HG03064 (cell line): Measurements from ENCODE around the gene NBEAL2.

ENCODE experiments used
- ATAC-seq: cut with Tn5 transposase; IDR thresholded peaks from one replicate; pipeline ENCODE4 v1.9.1; 2021; ENCODE audit warnings: low read depth; ENCODE audit not compliant: unreplicated experiment

The NBEAL2 gene, protein sequence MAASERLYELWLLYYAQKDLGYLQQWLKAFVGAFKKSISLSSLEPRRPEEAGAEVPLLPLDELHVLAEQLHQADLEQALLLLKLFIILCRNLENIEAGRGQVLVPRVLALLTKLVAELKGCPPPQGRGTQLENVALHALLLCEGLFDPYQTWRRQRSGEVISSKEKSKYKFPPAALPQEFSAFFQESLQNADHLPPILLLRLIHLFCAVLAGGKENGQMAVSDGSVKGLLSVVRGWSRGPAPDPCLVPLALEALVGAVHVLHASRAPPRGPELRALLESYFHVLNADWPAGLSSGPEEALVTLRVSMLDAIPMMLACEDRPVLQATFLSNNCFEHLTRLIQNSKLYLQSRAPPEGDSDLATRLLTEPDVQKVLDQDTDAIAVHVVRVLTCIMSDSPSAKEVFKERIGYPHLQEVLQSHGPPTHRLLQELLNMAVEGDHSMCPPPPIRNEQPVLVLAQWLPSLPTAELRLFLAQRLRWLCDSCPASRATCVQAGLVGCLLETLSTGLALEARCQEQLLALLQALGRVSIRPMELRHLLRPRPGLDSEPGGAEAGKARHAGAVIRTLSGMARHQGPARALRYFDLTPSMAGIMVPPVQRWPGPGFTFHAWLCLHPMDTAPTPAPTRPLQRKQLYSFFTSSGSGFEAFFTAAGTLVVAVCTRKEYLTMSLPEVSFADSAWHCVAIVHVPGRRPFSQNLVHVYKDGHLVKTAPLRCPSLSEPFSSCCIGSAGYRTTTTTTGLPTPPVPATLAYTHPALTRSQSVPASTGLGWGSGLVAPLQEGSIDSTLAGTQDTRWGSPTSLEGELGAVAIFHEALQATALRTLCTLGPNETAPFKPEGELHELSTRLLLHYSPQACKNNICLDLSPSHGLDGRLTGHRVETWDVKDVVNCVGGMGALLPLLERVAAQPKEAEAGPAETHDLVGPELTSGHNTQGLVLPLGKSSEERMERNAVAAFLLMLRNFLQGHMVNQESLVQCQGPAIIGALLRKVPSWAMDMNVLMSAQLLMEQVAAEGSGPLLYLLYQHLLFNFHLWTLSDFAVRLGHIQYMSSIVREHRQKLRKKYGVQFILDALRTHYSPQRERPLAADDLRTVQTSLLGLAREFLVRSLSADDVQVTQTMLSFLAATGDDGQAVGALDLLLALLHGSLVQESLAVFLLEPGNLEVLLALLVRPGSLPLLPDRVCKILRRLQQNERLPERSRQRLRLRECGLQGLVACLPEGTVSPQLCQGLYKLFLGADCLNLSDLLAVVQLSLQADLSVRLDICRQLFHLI (N-terminal part only)

DNA sequence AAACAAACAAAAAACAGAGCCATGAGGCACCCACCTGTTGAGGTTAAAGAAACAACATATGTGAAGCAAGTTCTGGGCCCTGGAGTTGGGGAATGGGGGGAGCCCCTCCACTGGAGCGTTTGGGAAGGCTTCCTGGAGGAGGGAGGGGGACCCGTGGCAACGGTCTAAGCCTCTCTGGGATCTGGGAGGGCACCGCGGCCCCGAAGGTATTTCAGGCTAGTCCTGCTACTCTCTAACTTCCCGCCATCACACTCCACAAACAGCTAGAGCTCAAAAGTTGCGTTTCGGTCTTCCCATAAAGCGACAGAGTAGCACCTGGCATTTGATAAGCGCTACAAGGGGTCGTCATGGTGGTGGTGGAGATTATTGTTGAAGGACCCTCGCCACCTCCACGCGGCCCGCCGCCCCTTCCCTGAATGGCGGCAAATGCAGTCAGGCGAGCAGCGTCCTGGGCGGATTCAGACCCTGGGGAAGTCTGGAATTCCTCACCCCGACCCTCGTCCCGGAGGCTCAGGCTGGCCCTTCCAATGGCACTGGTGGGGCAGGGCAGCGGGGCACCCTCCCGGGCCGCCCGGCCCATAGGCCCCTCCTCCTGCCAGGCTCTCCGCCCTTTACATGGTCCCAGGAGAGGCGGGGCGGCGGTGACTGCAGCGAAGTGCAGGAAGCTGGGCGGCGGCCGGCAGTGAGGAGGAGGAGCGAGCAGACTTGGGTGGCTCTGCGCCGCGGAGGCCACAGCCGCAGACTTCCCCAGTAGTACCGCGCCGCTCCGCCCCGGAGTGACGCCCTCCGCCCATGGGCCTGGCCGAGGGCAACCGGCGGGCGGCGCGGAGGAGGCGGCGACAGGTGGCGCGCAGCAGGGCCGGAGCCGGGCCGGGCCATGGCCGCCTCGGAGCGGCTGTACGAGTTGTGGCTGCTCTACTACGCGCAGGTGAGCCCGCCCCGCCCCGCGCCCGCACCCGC lies at the start of gene NBEAL2:
TSS of gene NBEAL2 (plus strand) at position 682 of the 960 bp plus-strand sequence. CDS start at position 878, 196 bp downstream.
- ATAC-seq = peak; percentile 70

DNA sequence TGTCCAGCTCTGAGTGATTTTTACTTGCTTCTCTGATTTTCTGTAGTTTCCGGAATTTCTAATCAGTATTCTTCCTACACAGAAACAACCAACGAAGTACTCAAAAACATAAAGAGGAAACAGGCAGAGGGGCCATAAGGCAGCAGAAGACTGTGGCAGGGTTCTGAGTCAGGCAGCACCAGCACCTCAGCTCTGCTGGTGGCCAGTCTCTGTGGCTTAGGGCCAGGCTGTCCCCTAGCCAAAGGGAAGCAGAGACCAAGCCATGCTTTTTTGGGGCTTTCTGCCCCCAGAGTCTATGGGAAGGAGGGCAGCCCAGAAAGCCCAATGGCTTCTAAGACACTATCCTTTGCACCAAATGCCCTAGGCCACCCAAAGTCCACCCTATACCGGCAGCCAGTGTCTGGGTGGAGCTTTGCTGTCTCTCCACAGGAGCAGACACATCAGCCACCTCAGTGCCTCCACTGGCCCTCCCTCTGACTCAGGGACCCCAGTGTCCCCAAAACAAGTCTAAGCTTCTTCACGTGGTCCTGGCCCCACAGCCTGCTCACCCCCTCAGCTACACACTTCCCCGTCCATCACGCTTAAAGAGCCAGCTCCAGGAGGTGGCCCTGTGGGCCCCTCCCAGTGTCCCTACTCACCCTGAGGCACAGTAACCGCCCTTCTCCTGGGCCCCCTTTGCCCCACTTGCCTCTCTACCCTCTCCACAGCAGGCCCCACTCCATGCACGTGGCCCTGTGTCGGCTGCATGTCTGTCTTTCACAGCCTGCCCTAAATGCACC lies 49.1 kb upstream of the NBEAL2 start:
- no peak for ATAC-seq

DNA sequence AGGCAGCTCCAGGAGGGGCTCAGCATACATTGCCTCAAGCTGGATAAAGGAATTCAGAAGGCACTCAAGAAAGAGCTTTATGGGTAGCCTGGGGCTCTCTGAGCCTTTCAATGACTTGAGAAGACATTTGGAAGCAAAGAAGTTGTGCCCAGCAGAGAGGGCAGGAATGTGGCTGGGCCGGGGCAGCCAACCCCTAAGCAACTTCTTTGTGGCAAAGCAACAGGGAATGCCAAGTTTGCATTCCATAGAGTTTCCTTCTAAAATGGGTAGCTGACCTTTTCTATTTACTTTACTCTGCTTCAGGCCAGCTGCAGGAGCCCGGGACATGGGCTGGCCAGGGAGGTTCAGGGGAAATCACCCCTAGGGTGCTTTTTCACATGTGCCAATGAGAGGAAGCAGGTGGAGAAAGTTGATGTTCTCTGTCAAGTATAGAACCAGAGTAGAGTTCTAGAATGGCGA lies 48.5 kb upstream of the NBEAL2 start:
- ATAC-seq = no peak

DNA sequence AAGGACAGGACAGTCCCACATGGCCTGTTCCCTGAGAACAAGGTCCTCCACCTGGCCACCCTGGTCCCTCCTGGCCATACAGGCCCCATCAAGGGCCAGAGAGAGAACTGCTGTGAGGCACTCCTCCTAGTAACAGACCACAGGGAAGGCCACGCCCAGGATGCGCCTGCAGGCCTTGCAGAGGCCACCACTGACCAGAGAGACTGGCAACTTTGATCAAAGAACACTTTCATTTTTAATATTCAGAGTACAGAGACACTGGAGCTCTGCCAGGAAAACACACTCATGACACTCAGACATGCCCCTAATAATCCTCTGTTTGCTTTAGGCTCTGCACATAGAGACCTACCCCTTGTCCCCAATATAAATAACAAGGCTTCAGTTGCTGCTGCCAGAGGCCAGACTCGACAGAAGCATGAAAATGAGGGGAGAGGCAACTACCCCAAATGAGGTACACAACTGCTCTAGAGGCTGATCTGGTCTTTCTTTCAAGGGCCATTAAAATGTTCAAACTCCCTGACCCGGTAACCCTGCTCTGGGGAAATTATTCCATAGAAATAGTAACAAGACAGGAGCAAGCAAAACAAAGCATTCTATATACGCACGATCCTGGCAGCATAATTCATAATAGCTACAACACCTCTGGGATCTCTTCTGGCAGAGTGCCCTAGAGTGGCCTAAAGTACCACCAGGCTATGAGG lies 47.7 kb upstream of the NBEAL2 start:
- no peak for ATAC-seq

DNA sequence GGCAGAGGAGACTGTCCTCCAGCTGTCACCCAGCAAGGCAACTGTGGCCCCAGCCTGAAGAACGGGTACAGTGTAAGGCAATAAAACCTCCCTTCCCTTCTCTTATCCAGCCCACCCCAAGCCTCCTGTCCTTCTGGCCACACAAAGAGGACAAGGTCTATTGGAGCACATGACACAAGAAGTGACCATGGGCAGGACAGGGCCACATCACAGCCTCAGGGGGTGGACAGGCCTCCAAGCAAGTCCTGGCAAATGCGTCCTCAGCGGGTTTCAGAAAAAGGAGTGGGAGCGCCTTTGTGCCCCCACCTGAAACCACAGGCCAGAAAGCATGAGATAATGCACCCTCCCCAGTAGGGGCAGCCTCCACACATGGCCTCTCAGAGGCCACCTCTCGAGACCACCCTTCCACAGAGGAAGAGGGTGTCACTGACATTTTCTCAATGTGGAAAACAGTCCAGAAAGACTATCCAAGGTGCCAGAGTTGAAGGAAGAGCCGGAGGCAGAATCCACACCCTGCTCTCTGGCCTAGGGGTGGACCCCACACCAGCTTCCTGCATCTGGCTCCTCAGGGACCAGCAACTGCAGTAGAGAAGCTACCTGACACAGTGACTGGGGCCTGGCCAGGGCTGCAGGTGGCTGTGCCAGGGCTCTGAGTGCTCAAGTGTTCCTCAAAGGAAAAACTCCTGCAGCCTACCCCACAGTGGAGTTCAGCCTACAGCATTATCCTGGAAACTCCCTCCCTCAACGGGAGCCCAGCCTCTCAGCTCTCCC lies 46.8 kb upstream of the NBEAL2 start:
- ATAC-seq = no peak

DNA sequence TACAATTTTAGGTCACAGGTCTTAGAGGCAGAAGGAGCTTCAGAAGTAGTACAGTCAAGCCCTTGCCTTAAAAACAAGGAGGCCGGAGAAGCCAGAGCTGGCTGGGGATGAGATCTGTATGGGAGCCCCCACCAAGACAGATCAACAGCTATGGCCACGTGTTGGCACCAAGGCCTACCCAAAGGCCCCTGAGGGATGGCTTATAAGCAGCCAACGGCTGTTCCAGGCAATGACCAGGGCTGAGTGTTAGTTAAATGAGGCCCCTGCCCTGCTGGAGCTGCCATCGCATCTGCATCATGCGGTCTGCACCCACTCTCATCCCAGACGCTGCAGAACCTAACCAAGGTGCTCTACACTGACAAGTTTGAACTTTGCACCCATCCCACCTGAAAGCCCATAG lies 46.2 kb upstream of the NBEAL2 start:
- ATAC-seq = no peak

DNA sequence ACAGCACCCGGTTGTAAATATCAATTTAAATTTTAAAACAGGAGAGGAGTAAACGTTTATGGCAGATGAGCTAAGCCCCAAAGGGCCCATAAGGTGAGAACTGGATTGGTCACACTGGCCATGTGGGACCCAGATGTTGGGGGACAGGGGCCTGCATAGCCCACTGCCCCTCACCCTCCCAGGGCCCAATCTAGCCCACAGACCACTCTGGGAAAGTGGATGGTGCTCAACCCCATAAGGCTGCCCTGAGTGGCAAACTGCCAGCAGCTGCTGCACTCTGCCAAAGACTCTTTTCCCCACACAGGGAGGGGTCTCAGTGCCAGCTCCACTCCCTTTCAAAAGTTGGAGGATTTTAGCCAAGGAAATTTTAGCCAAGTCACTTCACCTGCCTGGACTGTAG lies 45.4 kb upstream of the NBEAL2 start:
- ATAC-seq = no peak

DNA sequence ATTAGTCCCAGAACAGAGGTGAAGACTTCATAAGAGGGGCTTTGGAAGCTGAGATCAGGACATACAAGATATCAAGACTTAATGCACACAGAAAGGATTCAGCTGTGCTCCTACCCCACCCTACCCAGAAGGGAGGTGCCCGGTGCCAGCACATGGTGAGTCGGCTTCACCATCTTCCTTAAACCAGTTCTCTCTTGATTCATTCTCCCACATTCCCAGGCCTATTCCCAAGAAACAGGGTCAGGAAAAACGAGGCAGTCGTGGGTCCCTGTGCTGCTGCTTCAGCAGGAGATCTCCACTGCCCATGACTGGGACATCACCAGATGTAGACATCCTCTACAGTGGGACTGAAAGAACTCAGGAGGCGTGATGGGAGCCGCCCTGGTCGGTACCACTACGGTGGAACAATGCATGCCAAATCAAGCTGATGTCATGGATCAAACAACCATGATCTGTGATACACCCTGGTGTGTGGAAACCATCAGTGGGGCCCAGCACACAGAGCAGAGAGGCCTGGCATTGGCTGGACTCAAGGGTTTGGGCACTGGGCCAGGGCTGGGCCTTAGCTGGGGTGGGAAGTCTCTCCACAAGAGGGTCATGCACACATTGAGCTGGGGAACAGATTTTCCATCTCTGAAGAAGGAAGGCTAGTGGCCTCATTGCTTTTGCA lies 44.8 kb upstream of the NBEAL2 start:
- ATAC-seq = no peak

DNA sequence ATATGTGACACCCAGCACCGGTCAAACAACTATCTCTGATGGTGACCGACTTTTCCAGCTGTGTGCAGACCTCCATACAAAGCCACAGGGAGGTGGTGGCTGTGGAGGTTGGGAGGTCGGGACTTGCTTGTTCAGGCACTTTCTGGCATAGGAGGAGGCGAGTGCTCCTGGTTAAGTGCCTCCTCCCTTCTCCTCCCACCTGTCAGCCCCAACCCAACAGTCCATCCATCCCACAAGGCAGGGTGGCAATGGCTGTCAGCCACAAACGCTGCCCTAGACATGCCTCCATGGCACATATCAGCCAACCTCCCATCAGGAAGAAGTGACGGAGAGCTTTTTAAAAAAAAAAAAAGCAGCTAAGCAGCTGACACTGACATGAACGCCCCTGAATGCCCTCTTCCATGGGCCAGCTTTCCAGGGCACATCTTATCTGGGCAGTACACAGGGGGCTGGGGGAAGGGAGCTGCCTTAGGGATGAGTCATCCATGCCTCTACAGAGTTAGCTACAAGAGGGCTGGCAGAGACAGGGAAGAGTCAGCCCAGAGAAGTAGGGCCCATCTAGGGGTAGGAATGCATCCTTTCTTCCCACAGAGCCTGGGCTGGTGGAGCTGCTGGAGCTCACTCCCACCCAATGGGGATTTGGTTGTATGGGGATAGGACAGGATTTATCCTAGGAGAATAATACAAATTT lies 44.2 kb upstream of the NBEAL2 start:
- ATAC-seq = no peak

DNA sequence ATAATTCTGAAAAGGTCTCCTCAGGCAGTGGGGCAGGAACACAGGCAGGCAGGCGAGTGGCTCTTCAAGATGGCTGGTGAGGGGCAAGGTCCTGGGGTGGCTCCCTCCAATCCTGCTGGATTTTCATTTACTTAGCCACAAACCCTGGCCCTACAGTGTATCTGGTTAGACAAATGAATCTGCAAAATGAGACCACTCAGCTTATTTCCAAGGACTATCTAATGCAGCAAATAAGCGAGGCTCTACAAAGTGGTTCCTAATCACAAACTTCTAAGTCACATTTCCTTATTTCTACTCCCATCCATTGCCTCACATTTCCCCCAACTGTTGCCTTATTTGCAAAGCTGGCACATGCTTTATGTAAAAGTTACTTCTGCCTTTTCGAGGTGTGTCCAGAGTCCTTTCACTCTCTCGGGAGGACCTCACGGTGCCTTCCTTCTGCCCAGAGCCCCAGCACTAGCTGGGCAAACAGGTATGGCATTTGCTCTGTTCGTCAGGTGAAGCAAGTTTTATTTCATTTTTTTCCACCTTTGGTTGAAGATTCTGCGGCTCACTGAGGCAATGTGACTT lies 43.4 kb upstream of the NBEAL2 start:
- ATAC-seq = no peak

DNA sequence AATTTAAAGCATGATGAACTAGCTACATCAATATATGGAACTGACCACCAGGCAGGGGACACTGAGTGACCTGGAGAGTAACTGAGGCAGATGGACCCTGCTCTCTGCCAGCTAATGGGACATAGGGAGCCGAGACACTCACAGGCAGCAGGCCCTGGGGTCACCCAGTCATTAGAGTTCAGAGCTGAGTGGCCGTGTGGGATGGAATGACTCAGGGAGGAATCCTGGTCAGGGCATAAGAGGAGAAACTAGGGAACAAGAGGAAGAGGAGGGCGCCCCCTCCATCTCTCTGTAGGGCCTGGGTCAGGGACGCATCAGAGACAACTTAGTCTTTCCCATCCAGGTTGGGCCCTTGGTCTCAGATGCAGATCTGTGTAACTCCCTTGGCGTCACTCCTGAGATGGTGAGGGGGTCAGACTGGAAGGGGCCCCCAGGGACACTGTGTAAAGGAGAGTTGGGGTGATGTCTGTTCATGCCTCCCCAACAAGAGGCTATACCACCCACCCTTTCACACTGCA lies 42.7 kb upstream of the NBEAL2 start:
- ATAC-seq = no peak

DNA sequence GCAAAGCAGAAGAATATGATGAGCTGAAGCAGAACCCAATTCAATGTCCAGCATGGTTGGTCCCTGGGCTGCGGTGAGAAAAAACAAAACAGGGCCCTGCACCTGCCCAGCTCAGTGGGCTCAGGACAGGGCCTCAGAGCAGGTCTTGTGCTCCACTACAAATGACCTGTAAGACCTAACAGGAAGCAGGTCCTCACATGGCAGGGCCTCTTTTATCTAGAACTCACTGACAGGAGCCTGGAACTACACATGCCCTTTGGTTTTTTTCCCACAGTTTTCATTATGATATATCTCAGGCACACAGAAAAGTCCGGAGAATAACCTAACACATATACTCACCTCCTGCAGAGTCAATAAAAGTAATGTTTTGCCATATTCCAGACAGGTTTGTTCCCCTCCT lies 41.3 kb upstream of the NBEAL2 start:
- ATAC-seq = no peak

DNA sequence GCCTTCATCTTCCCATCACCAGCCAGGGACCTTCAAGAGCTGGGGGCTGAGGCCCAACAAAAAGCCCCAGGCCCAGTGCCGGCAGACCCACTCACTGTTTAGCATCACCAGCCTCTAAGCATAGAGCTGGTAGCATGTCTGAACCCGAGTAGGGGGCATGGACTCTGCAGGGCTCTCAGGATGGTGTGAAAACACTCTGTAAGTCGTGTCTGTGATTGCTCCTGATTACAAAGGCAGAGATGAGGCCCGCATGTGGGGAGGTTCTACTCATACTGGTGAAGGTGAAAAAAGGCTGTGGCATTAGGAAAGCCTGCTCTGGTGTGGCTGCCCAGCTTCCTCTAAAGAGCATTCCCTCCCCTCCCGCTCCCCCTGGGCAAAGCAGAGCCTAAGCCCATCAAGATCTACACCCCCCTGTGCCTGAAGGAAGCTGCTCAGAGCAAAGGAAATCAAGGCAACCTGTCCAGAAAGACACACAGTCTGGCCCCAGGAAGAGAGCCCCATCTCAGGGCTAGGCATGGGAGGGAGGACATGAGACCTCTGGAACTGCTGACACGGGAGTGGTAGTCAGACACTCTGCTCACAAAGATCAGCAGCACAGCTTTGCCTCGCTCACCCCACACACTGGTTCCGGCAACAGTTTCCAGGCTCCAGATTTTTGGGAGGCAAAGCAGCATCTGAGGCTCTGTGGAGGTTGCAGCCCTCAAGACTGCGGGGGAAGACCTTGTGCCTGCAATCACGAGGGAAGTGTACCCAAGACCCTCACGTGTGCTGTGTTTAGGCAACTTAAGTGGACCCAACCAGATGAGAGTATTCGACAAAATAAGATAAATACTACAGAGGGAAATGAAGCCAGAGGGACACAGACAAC lies 39.7 kb upstream of the NBEAL2 start:
- no peak for ATAC-seq

DNA sequence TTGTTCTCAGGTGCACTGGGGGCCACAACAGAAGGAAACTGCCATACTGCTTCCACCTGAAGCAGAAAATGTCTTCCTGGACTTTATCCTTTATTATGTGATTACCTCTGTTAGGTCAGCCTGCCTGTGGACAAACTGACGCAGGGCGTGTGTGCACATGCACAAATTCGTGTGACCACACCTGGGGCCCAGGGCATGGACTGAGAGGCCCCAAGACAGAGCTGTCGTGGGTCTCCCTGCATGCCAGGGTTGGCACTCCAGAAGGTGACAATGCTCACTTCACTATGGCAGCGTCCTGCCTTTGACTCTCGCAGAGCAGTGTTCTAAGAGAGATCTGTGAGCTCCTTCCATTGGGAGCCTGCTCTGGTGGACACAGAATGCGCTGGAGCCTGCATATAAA lies 37.4 kb upstream of the NBEAL2 start:
- ATAC-seq = no peak
